Measurements from ENCODE around the gene PDIA4.

PDIA4 gene

GRCh38 chr7:149004405-149005370 is 23.6 kb downstream of the PDIA4 start:
- Histone ChIP-seq H3K4me1 (ENCODE audit: control insufficient read depth, insufficient read depth, low read length) (no peaks in the 10 kb centered on the region), H3K27ac (ENCODE audit: low read length) (no peak overlapping the region), H3K36me3 (ENCODE audit: control insufficient read depth, insufficient read depth, low read length) (peaks cover 49% of the 10 kb centered on the region), H3K9me3 (ENCODE audit: control insufficient read depth, insufficient read depth, low read length) (no peaks in the 10 kb centered on the region), H3K27me3 (ENCODE audit: control insufficient read depth, insufficient read depth, low read length) (no peaks in the 10 kb centered on the region), H3K4me3 (ENCODE audit: low read length) (no peak overlapping the region)
- DNase-seq (ENCODE audit: low read depth, low spot score): no peak
- WGBS (ENCODE audit: insufficient coverage, insufficient read length): no CpG with 5 or more reads among the region's 28 CpGs

GRCh38 chr7:149003560-149004305 is 24.6 kb downstream of the PDIA4 start:
- Histone ChIP-seq H3K4me1 (ENCODE audit: control insufficient read depth, insufficient read depth, low read length) (no peaks in the 10 kb centered on the region), H3K36me3 (ENCODE audit: control insufficient read depth, insufficient read depth, low read length) (peaks cover 44% of the 10 kb centered on the region), H3K4me3 (ENCODE audit: low read length) (no peak overlapping the region), H3K9me3 (ENCODE audit: control insufficient read depth, insufficient read depth, low read length) (no peaks in the 10 kb centered on the region), H3K27me3 (ENCODE audit: control insufficient read depth, insufficient read depth, low read length) (no peaks in the 10 kb centered on the region), H3K27ac (ENCODE audit: low read length) (no peak overlapping the region)
- no peak for DNase-seq (ENCODE audit: low read depth, low spot score)
- no CpG with 5 or more reads among the region's 27 CpGs for WGBS (ENCODE audit: insufficient coverage, insufficient read length)

DNA sequence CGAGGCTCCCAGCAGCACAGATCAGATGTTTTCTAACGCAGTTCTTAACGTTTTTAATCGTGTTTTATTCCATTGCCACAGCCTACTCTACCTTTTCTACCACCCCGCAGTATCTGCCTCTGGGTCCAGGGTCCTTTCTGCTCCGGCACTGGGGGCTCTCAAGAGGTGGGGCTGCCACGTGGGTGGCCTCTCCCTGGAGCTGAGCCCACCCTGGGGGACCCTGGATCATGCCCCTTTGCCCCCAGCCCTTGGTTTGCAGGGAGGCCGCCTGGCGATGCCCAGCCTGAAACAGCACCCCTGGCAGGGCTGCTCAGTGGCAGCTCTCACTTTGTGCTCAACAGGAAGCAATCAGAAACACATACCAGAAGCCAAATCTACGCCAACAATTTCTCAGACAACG is 25.3 kb downstream of the PDIA4 start:
- H3K27ac ChIP-seq (ENCODE audit: low read length): no peak overlapping the region
- no peak for DNase-seq (ENCODE audit: low read depth, low spot score)
- peaks cover 43% of the 10 kb centered on the region for H3K36me3 ChIP-seq (ENCODE audit: control insufficient read depth, insufficient read depth, low read length)
- H3K4me1 ChIP-seq (ENCODE audit: control insufficient read depth, insufficient read depth, low read length): no peaks in the 10 kb centered on the region
- no CpG with 5 or more reads among the region's 11 CpGs for WGBS (ENCODE audit: insufficient coverage, insufficient read length)
- H3K4me3 ChIP-seq (ENCODE audit: low read length): no peak overlapping the region
- H3K27me3 ChIP-seq (ENCODE audit: control insufficient read depth, insufficient read depth, low read length): no peaks in the 10 kb centered on the region
- H3K9me3 ChIP-seq (ENCODE audit: control insufficient read depth, insufficient read depth, low read length): no peaks in the 10 kb centered on the region

DNA sequence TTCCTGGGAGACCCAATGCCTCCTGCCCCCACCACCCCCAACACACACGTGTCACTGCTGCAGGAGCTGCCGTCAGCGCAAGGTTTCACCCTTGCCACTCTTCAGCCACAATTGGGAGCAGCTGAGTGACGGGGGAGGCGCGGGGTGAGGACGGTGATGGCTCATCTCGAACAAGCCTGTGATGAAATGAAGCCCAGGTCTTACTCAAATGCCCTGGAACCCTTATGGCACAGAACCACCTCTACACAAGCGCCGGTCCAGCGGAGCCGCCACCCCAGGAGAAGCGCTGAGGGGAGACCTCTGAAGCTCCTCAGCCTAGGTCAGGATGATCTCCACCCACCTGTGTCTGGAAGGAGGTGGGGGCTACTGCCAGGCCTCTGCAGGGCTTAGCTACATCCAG is 25.7 kb downstream of the PDIA4 start:
- Histone ChIP-seq H3K9me3 (ENCODE audit: control insufficient read depth, insufficient read depth, low read length) (no peaks in the 10 kb centered on the region), H3K36me3 (ENCODE audit: control insufficient read depth, insufficient read depth, low read length) (peaks cover 39% of the 10 kb centered on the region), H3K4me3 (ENCODE audit: low read length) (no peak overlapping the region), H3K27ac (ENCODE audit: low read length) (no peak overlapping the region), H3K4me1 (ENCODE audit: control insufficient read depth, insufficient read depth, low read length) (no peaks in the 10 kb centered on the region), H3K27me3 (ENCODE audit: control insufficient read depth, insufficient read depth, low read length) (no peaks in the 10 kb centered on the region)
- no CpG with 5 or more reads among the region's 13 CpGs for WGBS (ENCODE audit: insufficient coverage, insufficient read length)
- DNase-seq (ENCODE audit: low read depth, low spot score): no peak

DNA sequence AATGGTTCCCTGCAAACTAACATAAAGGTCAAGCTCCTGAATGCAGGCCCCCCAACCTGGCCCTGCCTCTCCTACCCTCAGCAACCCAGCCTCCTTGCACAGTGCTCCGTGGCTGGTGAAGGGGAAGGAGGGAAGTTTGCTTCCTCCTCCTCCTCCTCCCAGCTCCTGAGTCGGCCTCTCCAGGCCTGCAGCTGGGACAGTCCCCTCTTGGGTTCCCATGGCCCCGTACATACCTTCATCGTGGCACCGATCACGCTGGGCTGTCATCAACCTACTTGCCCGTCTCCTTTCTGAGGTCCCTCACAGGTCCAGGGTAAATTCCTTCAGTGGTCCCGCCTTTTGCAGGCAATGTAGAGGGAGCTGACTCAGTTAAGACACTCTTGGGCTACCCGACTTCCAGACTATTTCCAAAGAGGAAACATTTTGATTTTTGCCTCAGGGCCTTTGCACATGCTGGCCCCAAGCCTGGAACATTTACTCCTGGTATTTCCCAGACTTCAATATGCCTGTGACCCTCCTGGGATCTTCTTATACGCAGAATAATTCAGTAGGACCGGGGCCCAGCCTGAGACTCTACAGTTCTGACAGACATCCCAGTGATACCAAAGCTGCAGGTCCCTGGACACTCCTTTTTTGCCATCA is 26.8 kb downstream of the PDIA4 start:
- Histone ChIP-seq H3K4me3 (ENCODE audit: low read length) (no peak overlapping the region), H3K27me3 (ENCODE audit: control insufficient read depth, insufficient read depth, low read length) (no peaks in the 10 kb centered on the region), H3K9me3 (ENCODE audit: control insufficient read depth, insufficient read depth, low read length) (no peaks in the 10 kb centered on the region), H3K4me1 (ENCODE audit: control insufficient read depth, insufficient read depth, low read length) (no peaks in the 10 kb centered on the region), H3K27ac (ENCODE audit: low read length) (no peak overlapping the region), H3K36me3 (ENCODE audit: control insufficient read depth, insufficient read depth, low read length) (peaks cover 33% of the 10 kb centered on the region)
- WGBS (ENCODE audit: insufficient coverage, insufficient read length): no CpG with 5 or more reads among the region's 11 CpGs
- no peak for DNase-seq (ENCODE audit: low read depth, low spot score)

DNA sequence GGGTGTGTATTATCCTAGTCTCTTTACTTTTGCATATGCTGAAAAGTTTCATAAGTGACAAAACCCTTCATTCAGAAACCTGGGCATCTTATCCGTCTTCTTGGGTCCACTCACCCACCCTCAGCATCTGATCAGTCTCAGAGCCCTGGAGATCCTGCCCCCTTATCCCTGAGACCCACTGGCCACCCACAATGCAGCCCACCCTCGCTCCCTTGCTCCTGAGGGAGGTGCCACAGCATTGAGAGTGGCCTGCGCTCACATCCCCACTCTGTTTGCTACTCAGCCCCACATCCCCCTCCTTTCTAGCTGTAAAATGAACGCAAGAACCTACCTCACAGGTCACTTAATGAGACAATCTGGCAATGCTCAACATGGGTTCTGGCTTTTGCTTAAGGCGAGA is 27.3 kb downstream of the PDIA4 start:
- H3K27me3 ChIP-seq (ENCODE audit: control insufficient read depth, insufficient read depth, low read length): no peaks in the 10 kb centered on the region
- H3K27ac ChIP-seq (ENCODE audit: low read length): no peak overlapping the region
- H3K4me3 ChIP-seq (ENCODE audit: low read length): no peak overlapping the region
- peaks cover 28% of the 10 kb centered on the region for H3K36me3 ChIP-seq (ENCODE audit: control insufficient read depth, insufficient read depth, low read length)
- DNase-seq (ENCODE audit: low read depth, low spot score): no peak
- WGBS (ENCODE audit: insufficient coverage, insufficient read length): no CpG with 5 or more reads among the region's 5 CpGs
- no peaks in the 10 kb centered on the region for H3K9me3 ChIP-seq (ENCODE audit: control insufficient read depth, insufficient read depth, low read length)
- H3K4me1 ChIP-seq (ENCODE audit: control insufficient read depth, insufficient read depth, low read length): no peaks in the 10 kb centered on the region

DNA sequence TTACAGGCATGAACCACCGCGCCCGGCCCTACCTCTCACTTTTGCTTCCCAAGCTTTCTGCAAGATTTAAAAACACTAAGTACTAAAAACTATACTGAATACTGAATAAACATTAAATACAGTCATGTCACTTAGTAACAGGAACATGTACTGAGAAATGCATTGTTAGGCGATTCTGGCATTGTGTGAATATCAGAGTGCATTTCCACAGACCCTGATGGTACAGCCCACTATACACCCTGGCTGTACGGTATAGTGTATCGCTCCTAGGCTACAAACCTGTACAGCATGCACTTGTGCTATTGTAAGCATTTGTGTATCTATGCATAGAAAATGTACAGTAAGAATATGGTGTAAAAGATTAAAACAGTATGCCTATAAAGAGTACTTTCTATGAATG is 29.1 kb downstream of the PDIA4 start:
- no peak for DNase-seq (ENCODE audit: low read depth, low spot score)
- H3K36me3 ChIP-seq (ENCODE audit: control insufficient read depth, insufficient read depth, low read length): peaks cover 14% of the 10 kb centered on the region
- H3K4me3 ChIP-seq (ENCODE audit: low read length): no peak overlapping the region
- H3K27ac ChIP-seq (ENCODE audit: low read length): no peak overlapping the region
- no peaks in the 10 kb centered on the region for H3K4me1 ChIP-seq (ENCODE audit: control insufficient read depth, insufficient read depth, low read length)
- H3K9me3 ChIP-seq (ENCODE audit: control insufficient read depth, insufficient read depth, low read length): no peaks in the 10 kb centered on the region
- no peaks in the 10 kb centered on the region for H3K27me3 ChIP-seq (ENCODE audit: control insufficient read depth, insufficient read depth, low read length)
- WGBS (ENCODE audit: insufficient coverage, insufficient read length): no CpG with 5 or more reads among the region's 6 CpGs

DNA sequence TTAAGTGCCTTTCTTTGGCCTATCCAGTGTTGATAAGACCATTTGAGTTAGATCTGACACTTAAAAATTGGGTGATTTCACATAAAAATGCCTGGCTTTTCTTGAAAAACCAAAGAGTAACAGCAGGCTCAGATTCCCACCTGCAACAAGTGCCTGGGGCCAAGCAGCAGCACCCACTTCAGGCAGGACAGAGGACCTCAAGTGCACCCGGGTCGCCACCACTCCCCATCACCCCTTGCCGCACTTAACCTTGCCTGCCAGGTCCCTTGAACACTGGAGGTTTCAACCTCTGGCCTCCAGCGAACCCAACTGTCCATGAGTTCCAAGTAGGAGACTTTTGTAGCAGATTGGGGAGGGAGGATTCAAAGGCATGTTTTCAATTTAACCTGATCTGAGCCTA is 30.8 kb downstream of the PDIA4 start:
- Histone ChIP-seq H3K4me1 (ENCODE audit: control insufficient read depth, insufficient read depth, low read length) (no peaks in the 10 kb centered on the region), H3K27ac (ENCODE audit: low read length) (no peak overlapping the region), H3K36me3 (ENCODE audit: control insufficient read depth, insufficient read depth, low read length) (0 out of 2 replicates have a peak, but pooled peaks cover under 1% of the 10 kb centered on the region), H3K4me3 (ENCODE audit: low read length) (no peak overlapping the region), H3K9me3 (ENCODE audit: control insufficient read depth, insufficient read depth, low read length) (no peaks in the 10 kb centered on the region), H3K27me3 (ENCODE audit: control insufficient read depth, insufficient read depth, low read length) (no peaks in the 10 kb centered on the region)
- WGBS (ENCODE audit: insufficient coverage, insufficient read length): no CpG with 5 or more reads among the region's 4 CpGs
- no peak for DNase-seq (ENCODE audit: low read depth, low spot score)

GRCh38 chr7:148994576-148994975 is 33.7 kb downstream of the PDIA4 start:
- H3K27ac ChIP-seq (ENCODE audit: low read length): no peak overlapping the region
- WGBS (ENCODE audit: insufficient coverage, insufficient read length): no CpG with 5 or more reads among the region's 3 CpGs
- H3K27me3 ChIP-seq (ENCODE audit: control insufficient read depth, insufficient read depth, low read length): no peaks in the 10 kb centered on the region
- no peak overlapping the region for H3K4me3 ChIP-seq (ENCODE audit: low read length)
- no peaks in the 10 kb centered on the region for H3K9me3 ChIP-seq (ENCODE audit: control insufficient read depth, insufficient read depth, low read length)
- no peaks in the 10 kb centered on the region for H3K36me3 ChIP-seq (ENCODE audit: control insufficient read depth, insufficient read depth, low read length)
- no peaks in the 10 kb centered on the region for H3K4me1 ChIP-seq (ENCODE audit: control insufficient read depth, insufficient read depth, low read length)
- no peak for DNase-seq (ENCODE audit: low read depth, low spot score)

DNA sequence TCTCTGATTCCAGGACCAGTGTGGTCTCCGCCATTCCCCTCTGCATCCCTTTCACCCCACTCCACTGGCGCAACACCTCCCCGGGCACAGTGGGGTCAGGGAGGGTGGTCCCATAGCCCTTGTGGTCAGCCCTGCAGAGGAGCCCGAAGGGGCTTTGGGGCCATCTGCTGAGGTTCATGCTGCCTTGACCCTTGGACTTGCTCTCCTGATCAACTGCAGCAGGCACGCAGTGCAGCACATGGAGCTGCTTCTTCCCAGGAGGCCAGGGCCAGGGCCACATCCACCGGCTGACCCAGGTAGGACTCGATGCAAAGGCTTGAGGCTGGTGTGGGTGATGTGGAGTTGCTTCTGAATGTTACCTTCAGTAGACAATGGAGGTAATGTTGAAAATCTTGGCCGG is 35.1 kb downstream of the PDIA4 start:
- Histone ChIP-seq H3K9me3 (ENCODE audit: control insufficient read depth, insufficient read depth, low read length) (no peaks in the 10 kb centered on the region), H3K4me1 (ENCODE audit: control insufficient read depth, insufficient read depth, low read length) (no peaks in the 10 kb centered on the region), H3K36me3 (ENCODE audit: control insufficient read depth, insufficient read depth, low read length) (no peaks in the 10 kb centered on the region), H3K27ac (ENCODE audit: low read length) (no peak overlapping the region), H3K27me3 (ENCODE audit: control insufficient read depth, insufficient read depth, low read length) (no peaks in the 10 kb centered on the region), H3K4me3 (ENCODE audit: low read length) (no peak overlapping the region)
- no peak for DNase-seq (ENCODE audit: low read depth, low spot score)
- no CpG with 5 or more reads among the region's 8 CpGs for WGBS (ENCODE audit: insufficient coverage, insufficient read length)

All from iPS DF 6.9 (cell line).